ENCODE results near the gene MEG3.

The MEG3 gene

GRCh38 chr14:100867631-100868315 lies 41.9 kb downstream of the MEG3 start:
- no peaks in the 10 kb centered on the region for H3K9me2 ChIP-seq (replicated peaks; ENCODE audit: control insufficient read depth, low read length)
- H3K4me1 ChIP-seq (ENCODE audit: control insufficient read depth, low read length) = no peaks in the 10 kb centered on the region
- no peak overlapping the region for H3K4me3 ChIP-seq (ENCODE audit: low read length)
- H3K9me3 ChIP-seq (ENCODE audit: control insufficient read depth, insufficient read depth, low read length) = no peaks in the 10 kb centered on the region
- no peaks in the 10 kb centered on the region for H3K79me2 ChIP-seq (ENCODE audit: control insufficient read depth, low read length)
- H4K20me1 ChIP-seq (ENCODE audit: control insufficient read depth, insufficient read depth, low read depth, low read length) = no peaks in the 10 kb centered on the region
- no peak overlapping the region for H3K4me2 ChIP-seq (ENCODE audit: low read length)
- H3F3A ChIP-seq (ENCODE audit: control insufficient read depth, insufficient read depth) = no peaks in the 10 kb centered on the region
- no peak overlapping the region for H3K27ac ChIP-seq (ENCODE audit: low read depth, low read length)
- no peaks in the 10 kb centered on the region for H3K36me3 ChIP-seq (ENCODE audit: control insufficient read depth, low read length)
- H3K27me3 ChIP-seq (ENCODE audit: control insufficient read depth, low read length) = no peaks in the 10 kb centered on the region
- TF ChIP-seq EZH2phosphoT487 (IDR thresholded peaks at IDR 0.05; ENCODE audit: borderline replicate concordance, low read length) (no peak), CTCF (IDR thresholded peaks at IDR 0.05; ENCODE audit: low read depth, low read length, poor library complexity, severe bottlenecking) (no peak)

GRCh38 chr14:100868621-100869370 lies 42.9 kb downstream of the MEG3 start:
- Histone ChIP-seq H3K4me2 (ENCODE audit: low read length) (no peak overlapping the region), H3K27ac (ENCODE audit: low read depth, low read length) (no peak overlapping the region), H3K79me2 (ENCODE audit: control insufficient read depth, low read length) (no peaks in the 10 kb centered on the region), H4K20me1 (ENCODE audit: control insufficient read depth, insufficient read depth, low read depth, low read length) (no peaks in the 10 kb centered on the region), H3K4me1 (ENCODE audit: control insufficient read depth, low read length) (no peaks in the 10 kb centered on the region), H3K9me3 (ENCODE audit: control insufficient read depth, insufficient read depth, low read length) (no peaks in the 10 kb centered on the region), H3K36me3 (ENCODE audit: control insufficient read depth, low read length) (no peaks in the 10 kb centered on the region), H3F3A (ENCODE audit: control insufficient read depth, insufficient read depth) (no peaks in the 10 kb centered on the region), H3K9me2 (replicated peaks; ENCODE audit: control insufficient read depth, low read length) (no peaks in the 10 kb centered on the region), H3K4me3 (ENCODE audit: low read length) (no peak overlapping the region), H3K27me3 (ENCODE audit: control insufficient read depth, low read length) (no peaks in the 10 kb centered on the region)
- no peak for TF ChIP-seq EZH2phosphoT487 (IDR thresholded peaks at IDR 0.05; ENCODE audit: borderline replicate concordance, low read length)
- TF ChIP-seq CTCF (IDR thresholded peaks at IDR 0.05; ENCODE audit: low read depth, low read length, poor library complexity, severe bottlenecking) = no peak

- H3K9me3 ChIP-seq (ENCODE audit: control insufficient read depth, insufficient read depth, low read length) = no peaks in the 10 kb centered on the region
- H3K4me2 ChIP-seq (ENCODE audit: low read length) = no peak overlapping the region
- no peak overlapping the region for H3K27ac ChIP-seq (ENCODE audit: low read depth, low read length)
- TF ChIP-seq EZH2phosphoT487 (IDR thresholded peaks at IDR 0.05; ENCODE audit: borderline replicate concordance, low read length) (no peak), CTCF (IDR thresholded peaks at IDR 0.05; ENCODE audit: low read depth, low read length, poor library complexity, severe bottlenecking) (no peak)
- no peaks in the 10 kb centered on the region for H3K4me1 ChIP-seq (ENCODE audit: control insufficient read depth, low read length)
- H3K9me2 ChIP-seq (replicated peaks; ENCODE audit: control insufficient read depth, low read length) = no peaks in the 10 kb centered on the region
- no peaks in the 10 kb centered on the region for H3K27me3 ChIP-seq (ENCODE audit: control insufficient read depth, low read length)
- H3F3A ChIP-seq (ENCODE audit: control insufficient read depth, insufficient read depth) = no peaks in the 10 kb centered on the region
- H3K79me2 ChIP-seq (ENCODE audit: control insufficient read depth, low read length) = no peaks in the 10 kb centered on the region
- no peak overlapping the region for H3K4me3 ChIP-seq (ENCODE audit: low read length)
- H3K36me3 ChIP-seq (ENCODE audit: control insufficient read depth, low read length) = no peaks in the 10 kb centered on the region
- H4K20me1 ChIP-seq (ENCODE audit: control insufficient read depth, insufficient read depth, low read depth, low read length) = no peaks in the 10 kb centered on the region
Observed at GRCh38 chr14:100871234-100872186, 45.6 kb downstream of the MEG3 start.

All from DOHH2 (cell line).